ENCODE measurements around the gene FFAR4. TPM values are rescaled to one million over a fixed set of nuclear protein-coding genes. Genes with fewer than 3 reads are reported as not detected.

The FFAR4 gene
- total and polyA plus RNA-seq, 2 experiments from 2014 or later = 0.06 TPM; not detected in 1

DNA sequence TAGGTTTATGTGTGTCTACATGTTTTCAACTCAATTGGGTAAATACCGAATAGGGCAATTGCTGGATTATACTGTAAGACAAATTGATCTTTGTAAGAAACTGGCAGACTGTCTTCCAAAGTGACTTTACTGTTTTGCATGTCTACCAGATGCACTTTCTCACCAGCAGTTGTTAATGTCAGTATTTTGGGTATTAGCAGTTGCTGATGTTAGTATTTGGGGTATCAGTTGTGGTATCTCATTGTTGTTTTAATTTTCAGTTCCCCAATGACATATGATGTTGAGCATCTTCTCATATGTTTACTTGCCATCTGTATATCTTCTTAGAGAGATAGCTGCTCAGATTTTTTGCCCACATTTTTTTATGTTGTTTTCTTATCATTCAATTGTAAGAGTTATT is 56.5 kb downstream of the FFAR4 start:
- H3K9me3 Mint-ChIP-seq = no peaks in the 10 kb centered on the region
- H3K36me3 ChIP-seq (ENCODE audit: insufficient read depth) = no peaks in the 10 kb centered on the region
- H3K4me1 ChIP-seq (ENCODE audit: insufficient read depth) = no peaks in the 10 kb centered on the region
- no peak overlapping the region for H3K27ac ChIP-seq (ENCODE audit: low read depth)
- ATAC-seq (no peak), DNase-seq (ENCODE audit: low spot score) (no peak)
- no peaks in the 10 kb centered on the region for H3K36me3 Mint-ChIP-seq (ENCODE audit: low read depth)
- no peaks in the 10 kb centered on the region for H3K27me3 Mint-ChIP-seq (ENCODE audit: insufficient read depth, low read depth, poor library complexity)
- H3K4me3 Mint-ChIP-seq = no peak overlapping the region
- H4K20me1 ChIP-seq (replicated peaks; ENCODE audit: insufficient read depth) = no peaks in the 10 kb centered on the region
- H3K4me3 ChIP-seq = no peak overlapping the region
- H3K9me2 ChIP-seq (ENCODE audit: insufficient read depth) = no peaks in the 10 kb centered on the region
- no peaks in the 10 kb centered on the region for H3K79me2 ChIP-seq (replicated peaks; ENCODE audit: insufficient read depth)
- H2AFZ ChIP-seq = no peak overlapping the region
- no peaks in the 10 kb centered on the region for H3K27me3 ChIP-seq (ENCODE audit: insufficient read depth)
- H3K27ac Mint-ChIP-seq = no peak overlapping the region
- H3F3A ChIP-seq (replicated peaks; ENCODE audit: low read depth) = no peaks in the 10 kb centered on the region
- TF ChIP-seq, protein P1, sequence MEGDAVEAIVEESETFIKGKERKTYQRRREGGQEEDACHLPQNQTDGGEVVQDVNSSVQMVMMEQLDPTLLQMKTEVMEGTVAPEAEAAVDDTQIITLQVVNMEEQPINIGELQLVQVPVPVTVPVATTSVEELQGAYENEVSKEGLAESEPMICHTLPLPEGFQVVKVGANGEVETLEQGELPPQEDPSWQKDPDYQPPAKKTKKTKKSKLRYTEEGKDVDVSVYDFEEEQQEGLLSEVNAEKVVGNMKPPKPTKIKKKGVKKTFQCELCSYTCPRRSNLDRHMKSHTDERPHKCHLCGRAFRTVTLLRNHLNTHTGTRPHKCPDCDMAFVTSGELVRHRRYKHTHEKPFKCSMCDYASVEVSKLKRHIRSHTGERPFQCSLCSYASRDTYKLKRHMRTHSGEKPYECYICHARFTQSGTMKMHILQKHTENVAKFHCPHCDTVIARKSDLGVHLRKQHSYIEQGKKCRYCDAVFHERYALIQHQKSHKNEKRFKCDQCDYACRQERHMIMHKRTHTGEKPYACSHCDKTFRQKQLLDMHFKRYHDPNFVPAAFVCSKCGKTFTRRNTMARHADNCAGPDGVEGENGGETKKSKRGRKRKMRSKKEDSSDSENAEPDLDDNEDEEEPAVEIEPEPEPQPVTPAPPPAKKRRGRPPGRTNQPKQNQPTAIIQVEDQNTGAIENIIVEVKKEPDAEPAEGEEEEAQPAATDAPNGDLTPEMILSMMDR (conservative IDR thresholded peaks at IDR 0.05; ENCODE audit: low read depth in 2 of 2) = no peak
- TF ChIP-seq ZNF331 (CRISPR knock-in tag; IDR thresholded peaks at IDR 0.05; ENCODE audit: low read depth) (no peak), JUNB (IDR thresholded peaks at IDR 0.05; ENCODE audit: unreplicated experiment) (no peak), POLR2AphosphoS5 (IDR thresholded peaks at IDR 0.05; ENCODE audit: low read depth) (no peak), EZH2 (IDR thresholded peaks at IDR 0.05; ENCODE audit: low read depth, unreplicated experiment) (no peak)
- no peak overlapping the region for H3K4me2 ChIP-seq
- no peaks in the 10 kb centered on the region for H3K4me1 Mint-ChIP-seq

DNA sequence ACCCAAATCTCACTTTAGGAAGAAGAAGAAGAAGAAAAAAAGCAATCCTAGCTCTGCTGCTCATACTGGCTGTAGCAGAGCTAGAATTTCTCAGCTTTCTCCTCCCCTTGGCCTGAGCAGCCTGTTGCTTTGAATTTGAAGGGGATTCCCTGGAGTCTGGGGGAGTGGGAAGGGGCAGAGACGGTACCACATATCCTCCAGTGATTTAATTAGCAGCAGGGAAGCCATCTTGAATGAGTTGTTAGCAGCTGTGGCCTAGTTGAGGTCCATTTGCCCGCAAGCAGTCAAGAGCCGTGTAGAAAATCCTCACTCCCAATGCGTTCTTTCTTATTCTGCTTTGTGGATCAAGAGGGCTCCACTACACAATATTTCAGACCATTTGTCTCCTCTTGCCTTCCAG is 62.4 kb downstream of the FFAR4 start:
- no peak for DNase-seq (ENCODE audit: low spot score)
- Histone ChIP-seq H3K36me3 (ENCODE audit: insufficient read depth) (no peaks in the 10 kb centered on the region), H2AFZ (peak overlapping the region; percentile 14; the same call in 1 of the 2 replicates), H3K9me2 (ENCODE audit: insufficient read depth) (no peaks in the 10 kb centered on the region), H3K27ac (ENCODE audit: low read depth) (no peak overlapping the region), H3K79me2 (replicated peaks; ENCODE audit: insufficient read depth) (no peaks in the 10 kb centered on the region), H3K4me2 (no peak overlapping the region), H3K27me3 (ENCODE audit: insufficient read depth) (no peaks in the 10 kb centered on the region), H3K4me1 (ENCODE audit: insufficient read depth) (no peaks in the 10 kb centered on the region), H3K4me3 (no peak overlapping the region), H4K20me1 (replicated peaks; ENCODE audit: insufficient read depth) (no peaks in the 10 kb centered on the region), H3F3A (replicated peaks; ENCODE audit: low read depth) (no peaks in the 10 kb centered on the region)
- peaks cover 14% of the 10 kb centered on the region; the same call in 2 of the 3 replicates for H3K4me1 Mint-ChIP-seq
- peaks cover 4% of the 10 kb centered on the region for H3K27me3 Mint-ChIP-seq (ENCODE audit: insufficient read depth, low read depth, poor library complexity)
- H3K27ac Mint-ChIP-seq = no peak overlapping the region
- H3K4me3 Mint-ChIP-seq = no peak overlapping the region
- H3K9me3 Mint-ChIP-seq = no peaks in the 10 kb centered on the region
- H3K36me3 Mint-ChIP-seq (ENCODE audit: low read depth) = no peaks in the 10 kb centered on the region
- no peak; the same call in 2 of the 3 replicates for ATAC-seq
- no peak for TF ChIP-seq EZH2phosphoT487 (IDR thresholded peaks at IDR 0.05; ENCODE audit: unreplicated experiment)
- TF ChIP-seq, protein P1 (conservative IDR thresholded peaks at IDR 0.05; ENCODE audit: low read depth in 2 of 2) = no peak
- TF ChIP-seq, protein P2, sequence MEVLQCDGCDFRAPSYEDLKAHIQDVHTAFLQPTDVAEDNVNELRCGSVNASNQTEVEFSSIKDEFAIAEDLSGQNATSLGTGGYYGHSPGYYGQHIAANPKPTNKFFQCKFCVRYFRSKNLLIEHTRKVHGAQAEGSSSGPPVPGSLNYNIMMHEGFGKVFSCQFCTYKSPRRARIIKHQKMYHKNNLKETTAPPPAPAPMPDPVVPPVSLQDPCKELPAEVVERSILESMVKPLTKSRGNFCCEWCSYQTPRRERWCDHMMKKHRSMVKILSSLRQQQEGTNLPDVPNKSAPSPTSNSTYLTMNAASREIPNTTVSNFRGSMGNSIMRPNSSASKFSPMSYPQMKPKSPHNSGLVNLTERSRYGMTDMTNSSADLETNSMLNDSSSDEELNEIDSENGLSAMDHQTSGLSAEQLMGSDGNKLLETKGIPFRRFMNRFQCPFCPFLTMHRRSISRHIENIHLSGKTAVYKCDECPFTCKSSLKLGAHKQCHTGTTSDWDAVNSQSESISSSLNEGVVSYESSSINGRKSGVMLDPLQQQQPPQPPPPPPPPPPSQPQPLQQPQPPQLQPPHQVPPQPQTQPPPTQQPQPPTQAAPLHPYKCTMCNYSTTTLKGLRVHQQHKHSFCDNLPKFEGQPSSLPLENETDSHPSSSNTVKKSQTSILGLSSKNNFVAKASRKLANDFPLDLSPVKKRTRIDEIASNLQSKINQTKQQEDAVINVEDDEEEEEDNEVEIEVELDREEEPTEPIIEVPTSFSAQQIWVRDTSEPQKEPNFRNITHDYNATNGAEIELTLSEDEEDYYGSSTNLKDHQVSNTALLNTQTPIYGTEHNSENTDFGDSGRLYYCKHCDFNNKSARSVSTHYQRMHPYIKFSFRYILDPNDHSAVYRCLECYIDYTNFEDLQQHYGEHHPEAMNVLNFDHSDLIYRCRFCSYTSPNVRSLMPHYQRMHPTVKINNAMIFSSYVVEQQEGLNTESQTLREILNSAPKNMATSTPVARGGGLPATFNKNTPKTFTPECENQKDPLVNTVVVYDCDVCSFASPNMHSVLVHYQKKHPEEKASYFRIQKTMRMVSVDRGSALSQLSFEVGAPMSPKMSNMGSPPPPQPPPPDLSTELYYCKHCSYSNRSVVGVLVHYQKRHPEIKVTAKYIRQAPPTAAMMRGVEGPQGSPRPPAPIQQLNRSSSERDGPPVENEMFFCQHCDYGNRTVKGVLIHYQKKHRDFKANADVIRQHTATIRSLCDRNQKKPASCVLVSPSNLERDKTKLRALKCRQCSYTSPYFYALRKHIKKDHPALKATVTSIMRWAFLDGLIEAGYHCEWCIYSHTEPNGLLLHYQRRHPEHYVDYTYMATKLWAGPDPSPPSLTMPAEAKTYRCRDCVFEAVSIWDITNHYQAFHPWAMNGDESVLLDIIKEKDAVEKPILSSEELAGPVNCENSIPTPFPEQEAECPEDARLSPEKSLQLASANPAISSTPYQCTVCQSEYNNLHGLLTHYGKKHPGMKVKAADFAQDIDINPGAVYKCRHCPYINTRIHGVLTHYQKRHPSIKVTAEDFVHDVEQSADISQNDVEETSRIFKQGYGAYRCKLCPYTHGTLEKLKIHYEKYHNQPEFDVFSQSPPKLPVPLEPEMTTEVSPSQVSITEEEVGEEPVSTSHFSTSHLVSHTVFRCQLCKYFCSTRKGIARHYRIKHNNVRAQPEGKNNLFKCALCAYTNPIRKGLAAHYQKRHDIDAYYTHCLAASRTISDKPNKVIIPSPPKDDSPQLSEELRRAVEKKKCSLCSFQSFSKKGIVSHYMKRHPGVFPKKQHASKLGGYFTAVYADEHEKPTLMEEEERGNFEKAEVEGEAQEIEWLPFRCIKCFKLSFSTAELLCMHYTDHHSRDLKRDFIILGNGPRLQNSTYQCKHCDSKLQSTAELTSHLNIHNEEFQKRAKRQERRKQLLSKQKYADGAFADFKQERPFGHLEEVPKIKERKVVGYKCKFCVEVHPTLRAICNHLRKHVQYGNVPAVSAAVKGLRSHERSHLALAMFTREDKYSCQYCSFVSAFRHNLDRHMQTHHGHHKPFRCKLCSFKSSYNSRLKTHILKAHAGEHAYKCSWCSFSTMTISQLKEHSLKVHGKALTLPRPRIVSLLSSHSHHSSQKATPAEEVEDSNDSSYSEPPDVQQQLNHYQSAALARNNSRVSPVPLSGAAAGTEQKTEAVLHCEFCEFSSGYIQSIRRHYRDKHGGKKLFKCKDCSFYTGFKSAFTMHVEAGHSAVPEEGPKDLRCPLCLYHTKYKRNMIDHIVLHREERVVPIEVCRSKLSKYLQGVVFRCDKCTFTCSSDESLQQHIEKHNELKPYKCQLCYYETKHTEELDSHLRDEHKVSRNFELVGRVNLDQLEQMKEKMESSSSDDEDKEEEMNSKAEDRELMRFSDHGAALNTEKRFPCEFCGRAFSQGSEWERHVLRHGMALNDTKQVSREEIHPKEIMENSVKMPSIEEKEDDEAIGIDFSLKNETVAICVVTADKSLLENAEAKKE (CRISPR knock-in tag; IDR thresholded peaks at IDR 0.05) = no peak
- TF ChIP-seq ZNF331 (CRISPR knock-in tag; IDR thresholded peaks at IDR 0.05; ENCODE audit: low read depth) = no peak
- no peak for TF ChIP-seq JUNB (IDR thresholded peaks at IDR 0.05; ENCODE audit: unreplicated experiment)
